PC-3 (cell line): ENCODE measurements around the gene OTX1.

ENCODE experiments used
- EZH2phosphoT487 ChIP-seq: fragments of 300-600 bp; sonication (generic); IDR thresholded peaks from 2 replicates; pipeline ENCODE4 v1.6.1; 2018; ENCODE audit warnings: mild to moderate bottlenecking, antibody characterized with exemption, low read length, borderline replicate concordance
- TF ChIP-seq, protein P1 (sequence below): fragments of 300-600 bp; sonication (generic); conservative IDR thresholded peaks from 2 replicates; pipeline ENCODE4 v1.5.1; 2017; ENCODE audit warnings: antibody characterized with exemption, low read depth, mild to moderate bottlenecking, low read length

DNA sequence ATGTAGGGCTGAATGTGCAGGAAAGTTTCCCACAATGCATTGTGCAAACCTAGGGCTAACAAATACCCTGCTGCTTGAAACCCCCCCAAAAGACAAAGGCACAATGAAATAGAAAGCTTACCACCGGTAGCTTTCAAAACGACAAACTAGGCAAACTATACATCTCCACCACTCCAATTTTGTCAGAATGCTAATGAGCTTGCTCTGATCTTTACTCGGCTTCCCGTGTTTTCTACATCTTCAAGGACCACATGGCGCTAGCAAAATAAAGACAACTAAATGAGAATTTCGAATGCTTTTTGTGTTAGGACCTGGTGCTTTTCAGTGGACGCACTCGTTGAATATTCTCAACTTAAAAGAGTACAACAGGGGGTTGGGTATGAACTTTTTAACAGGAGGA, 37.2 kb upstream of the OTX1 start:
- TF ChIP-seq, protein P1, sequence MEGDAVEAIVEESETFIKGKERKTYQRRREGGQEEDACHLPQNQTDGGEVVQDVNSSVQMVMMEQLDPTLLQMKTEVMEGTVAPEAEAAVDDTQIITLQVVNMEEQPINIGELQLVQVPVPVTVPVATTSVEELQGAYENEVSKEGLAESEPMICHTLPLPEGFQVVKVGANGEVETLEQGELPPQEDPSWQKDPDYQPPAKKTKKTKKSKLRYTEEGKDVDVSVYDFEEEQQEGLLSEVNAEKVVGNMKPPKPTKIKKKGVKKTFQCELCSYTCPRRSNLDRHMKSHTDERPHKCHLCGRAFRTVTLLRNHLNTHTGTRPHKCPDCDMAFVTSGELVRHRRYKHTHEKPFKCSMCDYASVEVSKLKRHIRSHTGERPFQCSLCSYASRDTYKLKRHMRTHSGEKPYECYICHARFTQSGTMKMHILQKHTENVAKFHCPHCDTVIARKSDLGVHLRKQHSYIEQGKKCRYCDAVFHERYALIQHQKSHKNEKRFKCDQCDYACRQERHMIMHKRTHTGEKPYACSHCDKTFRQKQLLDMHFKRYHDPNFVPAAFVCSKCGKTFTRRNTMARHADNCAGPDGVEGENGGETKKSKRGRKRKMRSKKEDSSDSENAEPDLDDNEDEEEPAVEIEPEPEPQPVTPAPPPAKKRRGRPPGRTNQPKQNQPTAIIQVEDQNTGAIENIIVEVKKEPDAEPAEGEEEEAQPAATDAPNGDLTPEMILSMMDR: no peak
- no peak for TF ChIP-seq EZH2phosphoT487
